Liver (tissue), 9 donors: ENCODE measurements around the gene KYAT1. TPM values are rescaled to one million over a fixed set of nuclear protein-coding genes. Genes with fewer than 3 reads are reported as not detected.

ENCODE experiments used
- DNase-seq: peaks from one replicate; pipeline ENCODE4 v3.0.0-alpha.2; 2017; ENCODE audit warnings: low spot score
- H3K27ac ChIP-seq, 2 donors: one replicate each; pipeline ENCODE4 v1.7.0; 2013; ENCODE audit warnings: inconsistent platforms in 2 of 2, low read length in 2 of 2, control low read depth in 1 of 2, low read depth in 1 of 2, mild to moderate bottlenecking in 1 of 2
- H3K27me3 ChIP-seq, 4 donors: one replicate each; pipeline versions ENCODE4 v1.6.1 to v1.7.0; 2013; ENCODE audit warnings: low read length in 3 of 4, inconsistent platforms in 1 of 4, mild to moderate bottlenecking in 1 of 4, moderate library complexity in 1 of 4; ENCODE audit not compliant: control insufficient read depth in 4 of 4, insufficient read depth in 4 of 4
- H3K36me3 ChIP-seq, 4 donors: one replicate each; pipeline versions ENCODE4 v1.6.1 to v1.7.0; 2013; ENCODE audit warnings: low read length in 3 of 4, mild to moderate bottlenecking in 3 of 4, low read depth in 1 of 4, moderate library complexity in 1 of 4; ENCODE audit not compliant: control insufficient read depth in 4 of 4, insufficient read depth in 3 of 4
- H3K4me1 ChIP-seq, 4 donors: one replicate each; pipeline versions ENCODE4 v1.6.1 to v1.7.0; 2013; ENCODE audit warnings: low read length in 3 of 4, mild to moderate bottlenecking in 3 of 4, moderate library complexity in 1 of 4; ENCODE audit not compliant: control insufficient read depth in 4 of 4, insufficient read depth in 4 of 4
- H3K4me3 ChIP-seq, 3 donors: one replicate each; pipeline versions ENCODE4 v1.6.1 to v1.7.0; 2013; ENCODE audit warnings: low read length in 3 of 3, control low read depth in 1 of 3, low read depth in 1 of 3, mild to moderate bottlenecking in 1 of 3
- H3K9ac ChIP-seq, 2 donors: one replicate each; pipeline ENCODE4 v1.7.0; 2013; ENCODE audit warnings: low read length in 2 of 2, mild to moderate bottlenecking in 2 of 2, moderate library complexity in 2 of 2, control low read depth in 1 of 2, low read depth in 1 of 2
- H3K9me3 ChIP-seq, 4 donors: one replicate each; pipeline versions ENCODE4 v1.6.1 to v1.7.0; 2013; ENCODE audit warnings: low read length in 3 of 4; ENCODE audit not compliant: control insufficient read depth in 4 of 4
- EGR1 ChIP-seq, 2 donors: IDR thresholded peaks; 2 replicates each; pipeline ENCODE4 v1.6.1; 2016 to 2018; ENCODE audit warnings: antibody characterized with exemption in 2 of 2, low read depth in 2 of 2
- FOXA1 ChIP-seq: IDR thresholded peaks from 2 replicates; pipeline ENCODE4 v1.6.1; 2016; ENCODE audit warnings: antibody characterized with exemption
- FOXA2 ChIP-seq: IDR thresholded peaks from 2 replicates; pipeline ENCODE4 v1.6.1; 2016; ENCODE audit warnings: antibody characterized with exemption
- GABPA ChIP-seq, 2 donors: IDR thresholded peaks in 1 of 2; conservative IDR thresholded peaks in 1 of 2; 2 replicates each; pipeline ENCODE4 v1.6.1; 2016; ENCODE audit warnings: antibody characterized with exemption in 2 of 2, mild to moderate bottlenecking in 1 of 2, moderate library complexity in 1 of 2
- HNF4A ChIP-seq, 2 donors: conservative IDR thresholded peaks; 2 replicates each; pipeline ENCODE4 v1.6.1; 2016; ENCODE audit warnings: antibody characterized with exemption in 2 of 2, mild to moderate bottlenecking in 2 of 2
- HNF4G ChIP-seq: IDR thresholded peaks from 2 replicates; pipeline ENCODE4 v1.6.1; 2016; ENCODE audit warnings: antibody characterized with exemption
- JUND ChIP-seq, 2 donors: IDR thresholded peaks; 2 replicates each; pipeline ENCODE4 v1.6.1; 2016; ENCODE audit warnings: antibody characterized with exemption in 2 of 2
- NR2F2 ChIP-seq: IDR thresholded peaks from 2 replicates; pipeline ENCODE4 v1.6.1; 2016; ENCODE audit warnings: antibody characterized with exemption
- RAD21 ChIP-seq, 2 donors: IDR thresholded peaks; 2 replicates each; pipeline ENCODE4 v1.6.1; 2016; ENCODE audit warnings: antibody characterized with exemption in 2 of 2, mild to moderate bottlenecking in 2 of 2
- RXRA ChIP-seq, 2 donors: IDR thresholded peaks; 2 replicates each; pipeline ENCODE4 v1.6.1; 2017 to 2018; ENCODE audit warnings: antibody characterized with exemption in 2 of 2, mild to moderate bottlenecking in 1 of 2
- SP1 ChIP-seq: IDR thresholded peaks from 2 replicates; pipeline ENCODE4 v1.6.1; 2018; ENCODE audit warnings: antibody characterized with exemption, mild to moderate bottlenecking
- TAF1 ChIP-seq: conservative IDR thresholded peaks from 2 replicates; pipeline ENCODE4 v1.6.1; 2016; ENCODE audit warnings: antibody characterized with exemption, mild to moderate bottlenecking
- YY1 ChIP-seq: IDR thresholded peaks from 2 replicates; pipeline ENCODE4 v1.6.1; 2016; ENCODE audit warnings: antibody characterized with exemption, mild to moderate bottlenecking
- WGBS: extraction: QIAGEN DNeasy Blood & Tissue Kit; methylation state at CpG from one replicate; pipeline ENCODE4 v1.1.7; 2013; 5-methylcytosine and 5-hydroxymethylcytosine counted together
- polyA plus RNA-seq, 2 donors: library from polyadenylated mRNA; stranded (reverse) in 1 of 2; unstranded in 1 of 2; fragments of 200-250 nt in 1 of 2; fragments of >200 nt in 1 of 2; fragmentation: Nextera tagmentation in 1 of 2; extraction: Ambion mirVana in 1 of 2; gene quantifications; one replicate each; pipeline versions ENCODE4 v1.2.1 to v1.2.3, GENCODE V29; 2013 to 2015
- total RNA-seq, 2 donors: library from RNA; depleted of rRNA; stranded (reverse); fragments of >200 nt; gene quantifications; one replicate each; pipeline ENCODE4 v1.2.3, GENCODE V29; 2014
- TF ChIP-seq, protein P1 (sequence below): IDR thresholded peaks from 2 replicates; pipeline ENCODE4 v1.6.1; 2016; ENCODE audit warnings: antibody characterized with exemption
- TF ChIP-seq, protein P2 (sequence below): IDR thresholded peaks from 2 replicates; pipeline ENCODE4 v1.6.1; 2016; ENCODE audit warnings: antibody characterized with exemption
- TF ChIP-seq, protein P3 (sequence below): IDR thresholded peaks from 2 replicates; pipeline ENCODE4 v1.6.1; 2016; ENCODE audit warnings: antibody characterized with exemption, mild to moderate bottlenecking
- TF ChIP-seq, protein P4 (sequence below): fragments of 150-350 bp; IDR thresholded peaks from 2 replicates; pipeline ENCODE4 v1.5.1; 2017; ENCODE audit warnings: improper control_type of control experiment, low read depth, low read length; ENCODE audit not compliant: missing input control
- TF ChIP-seq, protein P5 (sequence below): IDR thresholded peaks from 2 replicates; pipeline ENCODE4 v1.6.1; 2016; ENCODE audit warnings: antibody characterized with exemption
- donor health status: healthy.
- donor health status: healthy.
- donor health status: healthy.
- donor health status: healthy.
- donor health status: healthy.

The KYAT1 gene
- total and polyA plus RNA-seq, 4 donors, result 3.8 to 8.1 (median 7.4) TPM

DNA sequence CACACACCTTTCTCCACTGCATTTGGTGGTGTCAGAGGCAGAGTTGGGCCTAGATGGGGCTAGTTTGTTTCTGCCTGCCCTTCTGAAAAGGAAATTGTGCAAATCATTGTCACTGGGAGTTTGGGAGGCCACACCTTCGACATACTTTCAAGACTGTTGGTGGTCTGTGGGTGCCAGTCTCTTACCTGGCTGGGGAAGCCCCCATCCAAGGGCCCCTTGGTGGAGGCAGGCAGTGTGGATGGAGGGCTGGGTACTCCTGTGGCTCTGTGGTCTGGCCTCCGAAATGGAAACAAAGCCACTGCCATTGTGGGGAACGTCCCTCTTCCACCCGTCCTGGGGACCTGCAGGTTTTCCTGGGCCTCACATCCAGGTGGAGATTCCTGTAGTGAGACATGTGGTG lies 28.1 kb upstream of the KYAT1 start:
- Histone ChIP-seq H3K9me3 (no peaks in the 10 kb centered on the region), H3K27ac (peak overlapping the region in 1 of 2 donors; percentile 6), H3K36me3 (peaks cover 6 to 39% (median 30%) of the 10 kb centered on the region in 4 donors), H3K9ac (no peak overlapping the region), H3K4me1 (peaks cover 3 to 39% (median 18%) of the 10 kb centered on the region in 4 donors), H3K27me3 (no peaks in the 10 kb centered on the region), H3K4me3 (no peak overlapping the region)
- no peak for DNase-seq
- TF ChIP-seq HNF4A (conservative IDR thresholded peaks at IDR 0.05), result no peak
- TF ChIP-seq RAD21 (IDR thresholded peaks at IDR 0.05), result no peak
- TF ChIP-seq JUND (IDR thresholded peaks at IDR 0.05), result no peak
- TF ChIP-seq, protein P1, sequence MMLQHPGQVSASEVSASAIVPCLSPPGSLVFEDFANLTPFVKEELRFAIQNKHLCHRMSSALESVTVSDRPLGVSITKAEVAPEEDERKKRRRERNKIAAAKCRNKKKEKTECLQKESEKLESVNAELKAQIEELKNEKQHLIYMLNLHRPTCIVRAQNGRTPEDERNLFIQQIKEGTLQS, result no peak
- TF ChIP-seq TAF1, result no peak
- no peak for TF ChIP-seq GABPA (IDR thresholded peaks at IDR 0.05 in 1 of 2, conservative IDR thresholded peaks at IDR 0.05 in 1 of 2)
- no peak for TF ChIP-seq YY1
- TF ChIP-seq, protein P2, sequence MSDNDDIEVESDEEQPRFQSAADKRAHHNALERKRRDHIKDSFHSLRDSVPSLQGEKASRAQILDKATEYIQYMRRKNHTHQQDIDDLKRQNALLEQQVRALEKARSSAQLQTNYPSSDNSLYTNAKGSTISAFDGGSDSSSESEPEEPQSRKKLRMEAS, result no peak
- TF ChIP-seq HNF4G, result no peak
- TF ChIP-seq, protein P3, sequence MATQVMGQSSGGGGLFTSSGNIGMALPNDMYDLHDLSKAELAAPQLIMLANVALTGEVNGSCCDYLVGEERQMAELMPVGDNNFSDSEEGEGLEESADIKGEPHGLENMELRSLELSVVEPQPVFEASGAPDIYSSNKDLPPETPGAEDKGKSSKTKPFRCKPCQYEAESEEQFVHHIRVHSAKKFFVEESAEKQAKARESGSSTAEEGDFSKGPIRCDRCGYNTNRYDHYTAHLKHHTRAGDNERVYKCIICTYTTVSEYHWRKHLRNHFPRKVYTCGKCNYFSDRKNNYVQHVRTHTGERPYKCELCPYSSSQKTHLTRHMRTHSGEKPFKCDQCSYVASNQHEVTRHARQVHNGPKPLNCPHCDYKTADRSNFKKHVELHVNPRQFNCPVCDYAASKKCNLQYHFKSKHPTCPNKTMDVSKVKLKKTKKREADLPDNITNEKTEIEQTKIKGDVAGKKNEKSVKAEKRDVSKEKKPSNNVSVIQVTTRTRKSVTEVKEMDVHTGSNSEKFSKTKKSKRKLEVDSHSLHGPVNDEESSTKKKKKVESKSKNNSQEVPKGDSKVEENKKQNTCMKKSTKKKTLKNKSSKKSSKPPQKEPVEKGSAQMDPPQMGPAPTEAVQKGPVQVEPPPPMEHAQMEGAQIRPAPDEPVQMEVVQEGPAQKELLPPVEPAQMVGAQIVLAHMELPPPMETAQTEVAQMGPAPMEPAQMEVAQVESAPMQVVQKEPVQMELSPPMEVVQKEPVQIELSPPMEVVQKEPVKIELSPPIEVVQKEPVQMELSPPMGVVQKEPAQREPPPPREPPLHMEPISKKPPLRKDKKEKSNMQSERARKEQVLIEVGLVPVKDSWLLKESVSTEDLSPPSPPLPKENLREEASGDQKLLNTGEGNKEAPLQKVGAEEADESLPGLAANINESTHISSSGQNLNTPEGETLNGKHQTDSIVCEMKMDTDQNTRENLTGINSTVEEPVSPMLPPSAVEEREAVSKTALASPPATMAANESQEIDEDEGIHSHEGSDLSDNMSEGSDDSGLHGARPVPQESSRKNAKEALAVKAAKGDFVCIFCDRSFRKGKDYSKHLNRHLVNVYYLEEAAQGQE, result no peak
- TF ChIP-seq, protein P4, sequence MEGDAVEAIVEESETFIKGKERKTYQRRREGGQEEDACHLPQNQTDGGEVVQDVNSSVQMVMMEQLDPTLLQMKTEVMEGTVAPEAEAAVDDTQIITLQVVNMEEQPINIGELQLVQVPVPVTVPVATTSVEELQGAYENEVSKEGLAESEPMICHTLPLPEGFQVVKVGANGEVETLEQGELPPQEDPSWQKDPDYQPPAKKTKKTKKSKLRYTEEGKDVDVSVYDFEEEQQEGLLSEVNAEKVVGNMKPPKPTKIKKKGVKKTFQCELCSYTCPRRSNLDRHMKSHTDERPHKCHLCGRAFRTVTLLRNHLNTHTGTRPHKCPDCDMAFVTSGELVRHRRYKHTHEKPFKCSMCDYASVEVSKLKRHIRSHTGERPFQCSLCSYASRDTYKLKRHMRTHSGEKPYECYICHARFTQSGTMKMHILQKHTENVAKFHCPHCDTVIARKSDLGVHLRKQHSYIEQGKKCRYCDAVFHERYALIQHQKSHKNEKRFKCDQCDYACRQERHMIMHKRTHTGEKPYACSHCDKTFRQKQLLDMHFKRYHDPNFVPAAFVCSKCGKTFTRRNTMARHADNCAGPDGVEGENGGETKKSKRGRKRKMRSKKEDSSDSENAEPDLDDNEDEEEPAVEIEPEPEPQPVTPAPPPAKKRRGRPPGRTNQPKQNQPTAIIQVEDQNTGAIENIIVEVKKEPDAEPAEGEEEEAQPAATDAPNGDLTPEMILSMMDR, result no peak
- no peak for TF ChIP-seq RXRA (IDR thresholded peaks at IDR 0.05)
- TF ChIP-seq SP1, result no peak
- no peak for TF ChIP-seq FOXA2
- TF ChIP-seq NR2F2, result no peak
- TF ChIP-seq EGR1 (IDR thresholded peaks at IDR 0.05; ENCODE audit: low read depth in 2 of 2), result no peak
- 88% methylated on average over 4 of the region's 4 CpGs for whole genome bisulfite sequencing

DNA sequence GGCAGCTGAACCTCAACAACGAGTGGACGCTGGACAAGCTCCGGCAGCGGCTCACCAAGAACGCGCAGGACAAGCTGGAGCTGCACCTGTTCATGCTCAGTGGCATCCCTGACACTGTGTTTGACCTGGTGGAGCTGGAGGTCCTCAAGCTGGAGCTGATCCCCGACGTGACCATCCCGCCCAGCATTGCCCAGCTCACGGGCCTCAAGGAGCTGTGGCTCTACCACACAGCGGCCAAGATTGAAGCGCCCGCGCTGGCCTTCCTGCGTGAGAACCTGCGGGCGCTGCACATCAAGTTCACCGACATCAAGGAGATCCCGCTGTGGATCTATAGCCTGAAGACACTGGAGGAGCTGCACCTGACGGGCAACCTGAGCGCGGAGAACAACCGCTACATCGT lies 26.6 kb upstream of the KYAT1 start:
- H3K4me3 ChIP-seq, result no peak overlapping the region
- H3K9ac ChIP-seq, result no peak overlapping the region
- no peaks in the 10 kb centered on the region for H3K9me3 ChIP-seq
- TF ChIP-seq GABPA (IDR thresholded peaks at IDR 0.05 in 1 of 2, conservative IDR thresholded peaks at IDR 0.05 in 1 of 2) (no peak), RXRA (IDR thresholded peaks at IDR 0.05) (no peak), SP1 (no peak), YY1 (no peak), HNF4G (no peak), FOXA1 (no peak)
- TF ChIP-seq, protein P5, sequence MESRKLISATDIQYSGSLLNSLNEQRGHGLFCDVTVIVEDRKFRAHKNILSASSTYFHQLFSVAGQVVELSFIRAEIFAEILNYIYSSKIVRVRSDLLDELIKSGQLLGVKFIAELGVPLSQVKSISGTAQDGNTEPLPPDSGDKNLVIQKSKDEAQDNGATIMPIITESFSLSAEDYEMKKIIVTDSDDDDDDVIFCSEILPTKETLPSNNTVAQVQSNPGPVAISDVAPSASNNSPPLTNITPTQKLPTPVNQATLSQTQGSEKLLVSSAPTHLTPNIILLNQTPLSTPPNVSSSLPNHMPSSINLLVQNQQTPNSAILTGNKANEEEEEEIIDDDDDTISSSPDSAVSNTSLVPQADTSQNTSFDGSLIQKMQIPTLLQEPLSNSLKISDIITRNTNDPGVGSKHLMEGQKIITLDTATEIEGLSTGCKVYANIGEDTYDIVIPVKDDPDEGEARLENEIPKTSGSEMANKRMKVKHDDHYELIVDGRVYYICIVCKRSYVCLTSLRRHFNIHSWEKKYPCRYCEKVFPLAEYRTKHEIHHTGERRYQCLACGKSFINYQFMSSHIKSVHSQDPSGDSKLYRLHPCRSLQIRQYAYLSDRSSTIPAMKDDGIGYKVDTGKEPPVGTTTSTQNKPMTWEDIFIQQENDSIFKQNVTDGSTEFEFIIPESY, result no peak
- TF ChIP-seq, protein P1, result no peak
- TF ChIP-seq, protein P4, result no peak
- TF ChIP-seq, protein P2, result no peak
- no peaks in the 10 kb centered on the region for H3K27me3 ChIP-seq
- WGBS, result 98% methylated on average over 24 of the region's 24 CpGs
- no peak for DNase-seq
- no peak overlapping the region for H3K27ac ChIP-seq
- peaks cover under 1 to 28% (median 8%) of the 10 kb centered on the region in 4 donors for H3K4me1 ChIP-seq
- H3K36me3 ChIP-seq, result peaks cover 2 to 39% (median 27%) of the 10 kb centered on the region in 4 donors
